Stimulated activated CD8-positive, alpha-beta memory T cell treated with anti-CD3 and anti-CD28 coated beads, Interleukin-4, amount 100 ng/mL, for 24 hours (primary cell): ENCODE measurements around the gene STXBP5L.
"Not testable (repeated sequence)": the region's sequence is repeated elsewhere in the genome, so short reads cannot be mapped to it uniquely, and the experiment has no call there.

Experiments used
- DNase-seq: peaks from one replicate; pipeline ENCODE4 v3.0.0-alpha.2; 2020; ENCODE audit warnings: low read depth

Gene STXBP5L

GRCh38 chr3:121230194-121230593, 322.2 kb downstream of the STXBP5L start:
- not testable (repeated sequence) for DNase-seq

- DNase-seq, result no peak
Observed at GRCh38 chr3:121231872-121232271, 323.9 kb downstream of the STXBP5L start.

DNA sequence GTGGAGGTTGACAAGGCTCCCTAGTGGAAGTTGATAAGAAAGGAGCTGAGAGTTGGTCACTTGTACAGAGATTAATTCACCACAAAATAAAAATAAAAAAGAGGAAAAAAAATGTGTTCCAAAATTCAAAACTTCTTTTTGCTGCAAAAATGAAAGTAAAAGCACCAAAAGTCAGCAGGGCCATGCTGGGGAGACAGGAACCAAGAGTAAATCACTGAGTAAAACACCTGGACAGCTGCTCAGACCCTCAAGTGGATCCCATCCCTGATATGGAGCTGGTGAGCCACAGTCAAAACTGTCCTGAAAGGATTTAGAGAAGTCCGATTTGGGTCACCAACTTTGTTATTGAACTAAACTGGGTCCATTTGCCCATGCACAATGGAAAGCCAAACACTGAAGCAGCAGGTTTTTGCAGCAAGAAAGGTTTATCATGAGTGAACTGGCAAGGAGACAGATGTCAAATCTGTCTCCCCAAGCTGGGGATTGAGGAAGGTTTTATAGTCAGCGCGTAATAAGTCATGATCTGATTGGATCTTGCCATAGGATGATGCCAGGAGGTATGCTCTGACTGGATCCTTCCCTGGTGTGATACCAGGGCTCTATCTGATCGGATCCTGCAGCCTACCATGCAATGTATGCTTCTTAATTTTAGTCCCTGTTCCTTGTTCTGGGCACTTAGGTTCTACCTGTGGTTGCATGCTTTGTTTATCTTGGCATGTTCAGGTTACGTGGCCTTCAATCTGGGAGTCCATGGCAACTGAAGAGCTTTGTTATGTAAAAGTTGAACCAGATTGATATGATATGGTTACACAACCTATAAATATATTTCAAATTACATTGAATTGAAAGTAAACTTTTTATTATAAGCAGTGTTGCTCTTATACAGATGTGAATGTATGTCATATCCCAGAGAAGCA, 324.6 kb downstream of the STXBP5L start:
- DNase-seq, result no peak

- DNase-seq, result no peak
Observed at GRCh38 chr3:121243208-121243607, 335.2 kb downstream of the STXBP5L start.

DNA sequence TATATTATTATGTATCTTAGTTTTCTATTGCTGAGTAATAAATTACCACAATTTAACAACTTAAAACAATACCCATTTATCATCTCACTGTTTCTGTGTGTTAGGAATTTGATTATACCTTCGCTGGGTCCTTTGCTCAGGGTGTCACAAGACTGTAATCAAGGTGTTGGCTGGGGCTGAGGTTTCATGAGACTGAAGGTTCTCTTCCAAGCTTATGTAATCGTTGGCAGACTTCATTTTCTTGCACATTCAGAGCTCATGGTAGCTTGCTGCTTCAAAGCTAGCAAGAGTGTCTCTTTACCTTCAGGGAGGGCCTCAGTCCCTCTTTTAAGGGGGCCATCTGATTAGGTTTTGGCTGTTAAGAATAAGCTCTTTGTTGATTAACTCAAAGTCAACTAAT, 344.7 kb downstream of the STXBP5L start:
- no peak for DNase-seq

DNA sequence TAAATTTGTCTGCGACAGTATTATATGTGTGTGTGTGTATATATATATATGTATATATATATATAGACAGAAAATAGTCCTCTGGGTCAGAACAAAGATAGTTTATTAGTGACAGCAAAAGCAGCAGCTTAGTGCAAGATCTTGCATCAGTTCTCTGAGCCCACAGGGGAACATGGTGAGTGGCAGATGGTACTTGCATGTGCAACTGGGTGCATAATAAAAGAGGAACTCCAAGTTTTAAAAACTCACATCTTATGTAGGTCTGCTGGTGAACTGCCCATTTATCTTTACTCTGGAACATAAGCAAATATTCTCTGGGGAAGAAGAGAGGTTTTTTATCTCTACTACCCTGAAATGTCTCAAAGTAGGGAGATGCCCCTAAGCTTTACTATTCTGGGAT, 361.4 kb downstream of the STXBP5L start:
- DNase-seq, result no peak

GRCh38 chr3:121274411-121274810, 366.4 kb downstream of the STXBP5L start:
- DNase-seq, result no peak

GRCh38 chr3:121295452-121295851, 387.4 kb downstream of the STXBP5L start:
- no peak for DNase-seq

DNA sequence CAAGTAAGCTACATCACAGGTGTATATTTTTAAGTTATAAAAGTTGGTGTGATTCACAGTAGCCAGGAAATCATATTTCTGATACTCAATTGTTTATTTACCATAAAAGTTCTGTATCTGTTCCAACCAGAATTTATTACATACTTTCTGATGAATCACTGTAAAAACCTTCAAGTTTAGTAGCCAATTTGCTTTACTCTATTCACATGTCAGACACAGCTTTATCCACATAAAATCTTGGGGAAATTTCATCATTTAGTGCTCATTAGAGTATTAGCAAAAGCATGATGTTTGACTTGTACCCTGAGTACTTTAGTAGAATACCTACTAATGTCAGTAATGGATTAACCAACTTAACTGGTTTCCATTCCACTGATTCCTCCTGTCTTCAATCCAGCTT, 388.0 kb downstream of the STXBP5L start:
- DNase-seq, result no peak

DNA sequence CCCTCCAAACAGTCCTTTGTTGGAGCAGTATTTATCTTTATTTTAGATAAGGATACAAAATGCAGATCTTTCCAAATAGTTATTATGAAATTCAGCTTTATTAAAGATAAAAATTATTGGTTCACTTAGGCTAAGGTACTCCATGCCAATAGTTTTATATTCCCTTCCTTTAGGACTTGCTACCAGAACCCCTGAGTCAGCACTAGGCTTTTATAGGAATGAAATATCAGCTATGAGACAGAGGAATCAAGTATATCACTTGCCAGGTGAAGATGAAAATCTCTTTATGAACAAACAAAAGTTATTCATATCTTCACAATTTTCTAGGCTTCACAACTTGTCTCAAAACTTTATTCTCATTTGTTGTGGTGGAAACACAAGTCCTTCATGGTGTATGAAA, 416.3 kb downstream of the STXBP5L start:
- no peak for DNase-seq

- no peak for DNase-seq
Observed at GRCh38 chr3:121330118-121330517, 422.1 kb downstream of the STXBP5L start.

GRCh38 chr3:121330634-121331033, 422.6 kb downstream of the STXBP5L start:
- DNase-seq, result no peak

- DNase-seq, result not testable (repeated sequence)
Observed at GRCh38 chr3:121355960-121356359, 448.0 kb downstream of the STXBP5L start.

- no peak for DNase-seq
Observed at GRCh38 chr3:121362035-121362734, 454.2 kb downstream of the STXBP5L start.

DNA sequence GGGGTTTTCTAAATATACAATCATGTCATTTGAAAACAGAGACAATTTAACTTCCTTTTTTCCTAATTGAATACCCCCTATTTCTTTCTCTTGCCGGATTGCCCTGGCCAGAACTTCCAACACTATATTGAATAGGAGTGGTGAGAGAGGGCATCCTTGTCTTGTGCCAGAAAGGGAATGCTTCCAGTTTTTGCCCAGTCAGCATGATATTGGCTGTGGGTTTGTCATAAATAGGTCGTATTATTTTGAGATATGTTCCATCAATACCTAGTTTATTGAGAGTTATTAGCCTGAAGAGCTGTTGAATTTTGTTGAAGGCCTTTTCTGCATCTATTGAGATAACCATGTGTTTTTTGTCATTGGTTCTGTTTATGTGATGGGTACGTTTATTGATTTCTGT, 480.3 kb downstream of the STXBP5L start:
- not testable (repeated sequence) for DNase-seq

- DNase-seq, result not testable (repeated sequence)
Observed at GRCh38 chr3:121395967-121396366, 488.0 kb downstream of the STXBP5L start.

DNA sequence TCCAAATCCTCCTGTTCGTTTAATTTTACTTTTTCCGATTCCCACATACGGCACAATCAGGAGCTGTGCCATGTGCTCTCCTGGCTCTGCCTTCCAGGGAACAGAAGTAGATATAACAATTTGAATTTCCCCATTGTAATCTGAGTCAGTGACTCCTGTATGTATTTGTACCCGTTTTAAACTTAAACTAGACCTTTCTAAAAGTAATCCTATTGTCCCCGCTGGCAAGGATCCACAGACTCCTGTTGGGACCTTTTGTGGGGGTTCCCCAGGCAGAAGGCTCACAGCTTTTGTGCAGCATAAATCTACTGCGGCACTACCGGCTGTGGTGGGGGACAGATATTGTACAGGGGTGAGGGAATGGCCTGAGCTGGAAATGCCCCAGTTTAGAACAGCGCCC, 490.0 kb downstream of the STXBP5L start:
- DNase-seq, result not testable (repeated sequence)

- DNase-seq, result no peak
Observed at GRCh38 chr3:121399820-121400219, 491.8 kb downstream of the STXBP5L start.

GRCh38 chr3:121405631-121406030, 497.6 kb downstream of the STXBP5L start:
- no peak for DNase-seq

- no peak for DNase-seq
Observed at GRCh38 chr3:121411523-121411922, 503.5 kb downstream of the STXBP5L start.

DNA sequence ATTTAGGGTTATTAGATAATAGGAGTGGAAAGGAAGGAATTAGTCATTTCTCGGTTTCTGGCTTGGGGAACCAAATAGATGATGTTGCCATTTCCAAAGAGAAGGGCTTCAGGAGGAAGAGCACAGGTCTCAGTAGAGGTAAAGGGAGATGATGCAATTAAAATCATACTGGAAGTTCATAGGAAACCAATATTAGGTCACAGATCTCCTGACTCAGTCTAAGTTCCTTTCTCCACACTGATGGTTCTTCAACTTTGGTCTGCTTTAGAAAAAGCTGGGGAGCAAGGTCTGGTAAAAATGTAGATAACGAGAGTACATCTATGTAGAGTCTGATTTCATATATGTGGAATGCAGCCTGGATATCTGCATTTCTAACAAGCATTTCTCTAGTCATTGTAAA, 506.9 kb downstream of the STXBP5L start:
- DNase-seq, result no peak

GRCh38 chr3:121418182-121418581, 510.2 kb downstream of the STXBP5L start:
- no peak for DNase-seq

- no peak for DNase-seq
Observed at GRCh38 chr3:121424549-121424948, 516.5 kb downstream of the STXBP5L start.
